ENCODE results near the gene FGGY.

GRCh38 chr1:59307591-59307990 is 10.7 kb downstream of the FGGY start:
- no peak for TF ChIP-seq CTCF (conservative IDR thresholded peaks at IDR 0.05)
- TF ChIP-seq EZH2 (IDR thresholded peaks at IDR 0.05; ENCODE audit: low read depth), result no peak
